H1 (cell line): ENCODE results near the gene SRF. TPM values are rescaled to one million over a fixed set of nuclear protein-coding genes. Genes with fewer than 3 reads are reported as not detected.

Experiments
- ASH2L ChIP-seq: fragments of 200-600, 300-600 bp; sonication (generic); IDR thresholded peaks from one replicate; pipeline ENCODE4 v1.7.1; 2017; ENCODE audit warnings: low read length
- ATF3 ChIP-seq: IDR thresholded peaks from 2 replicates; pipeline ENCODE4 v1.6.1; 2011; ENCODE audit warnings: low read depth, mild to moderate bottlenecking, low read length; ENCODE audit not compliant: insufficient read depth
- BACH1 ChIP-seq: IDR thresholded peaks from 2 replicates; pipeline ENCODE4 v1.6.1; 2012; ENCODE audit warnings: low read length, improper control_type of control experiment
- CBX8 ChIP-seq: fragments of 300-800, 300-1000 bp; sonication (generic); IDR thresholded peaks from 2 replicates; pipeline ENCODE4 v1.7.1; 2016; ENCODE audit warnings: low read depth, low read length, borderline replicate concordance
- CHD1 ChIP-seq: IDR thresholded peaks from 2 replicates; pipeline ENCODE4 v1.6.1; 2012; ENCODE audit warnings: low read depth, low read length, improper control_type of control experiment
- CTBP2 ChIP-seq: IDR thresholded peaks from 2 replicates; pipeline ENCODE4 v1.7.0; 2011; ENCODE audit warnings: borderline replicate concordance, mild to moderate bottlenecking, moderate library complexity, mixed read lengths, low read length; ENCODE audit not compliant: insufficient read depth, insufficient read length
- EGR1 ChIP-seq: IDR thresholded peaks from 2 replicates; pipeline ENCODE4 v1.6.1; 2011; ENCODE audit warnings: low read depth, low read length, borderline replicate concordance
- EZH2 ChIP-seq: fragments of 200-600 bp; sonication (generic); IDR thresholded peaks from 2 replicates; pipeline ENCODE4 v1.7.1; 2012; ENCODE audit warnings: low read depth, mild to moderate bottlenecking, moderate library complexity, low read length, inconsistent platforms; ENCODE audit not compliant: severe bottlenecking
- GABPA ChIP-seq: IDR thresholded peaks from 2 replicates; pipeline ENCODE4 v1.6.1; 2011; ENCODE audit warnings: mild to moderate bottlenecking, low read length, moderate library complexity, borderline replicate concordance; ENCODE audit not compliant: insufficient read depth
- HDAC2 ChIP-seq, 2 experiments: fragments of 300-600 bp in 1 of 2; sonication (generic) in 1 of 2; IDR thresholded peaks; 2 replicates each; pipeline ENCODE4 v1.6.1; 2011 to 2012; ENCODE audit warnings: low read depth in 2 of 2, low read length in 2 of 2, mild to moderate bottlenecking in 2 of 2, moderate library complexity in 2 of 2, borderline replicate concordance in 1 of 2, inconsistent platforms in 1 of 2
- JUND ChIP-seq: IDR thresholded peaks from 2 replicates; pipeline ENCODE4 v1.6.1; 2011; ENCODE audit warnings: mild to moderate bottlenecking, improper control_type of control experiment, low read length
- KDM1A ChIP-seq: fragments of 200-600, 300-600 bp; sonication (generic); IDR thresholded peaks from 2 replicates; pipeline ENCODE4 v1.7.1; 2016; ENCODE audit warnings: mild to moderate bottlenecking, low read length, borderline replicate concordance
- KDM4A ChIP-seq: IDR thresholded peaks from one replicate; pipeline ENCODE4 v1.7.1; 2012; ENCODE audit warnings: low read depth, mild to moderate bottlenecking, moderate library complexity, low read length, inconsistent platforms; ENCODE audit not compliant: severe bottlenecking
- MAX ChIP-seq: IDR thresholded peaks from 2 replicates; pipeline ENCODE4 v1.6.1; 2012; ENCODE audit warnings: inconsistent platforms
- POLR2A ChIP-seq, 2 experiments: IDR thresholded peaks; 1 replicate in 1 of 2; 2 replicates in 1 of 2; pipeline ENCODE4 v1.6.1; 2011; ENCODE audit warnings: low read depth in 2 of 2, low read length in 2 of 2, mild to moderate bottlenecking in 2 of 2; ENCODE audit errors: control extremely low read depth in 1 of 2
- POLR2AphosphoS5 ChIP-seq: IDR thresholded peaks from 2 replicates; pipeline ENCODE4 v1.6.1; 2011; ENCODE audit warnings: low read depth, low read length
- RFX5 ChIP-seq: IDR thresholded peaks from 2 replicates; pipeline ENCODE4 v1.6.1; 2011; ENCODE audit warnings: low read depth, low read length, improper control_type of control experiment, borderline replicate concordance
- RNF2 ChIP-seq: fragments of 200-900, 300-1000 bp; sonication (generic); IDR thresholded peaks from 2 replicates; pipeline ENCODE4 v1.7.1; 2016; ENCODE audit warnings: borderline replicate concordance, low read depth, mild to moderate bottlenecking, antibody characterized with exemption, low read length; ENCODE audit not compliant: poor library complexity, severe bottlenecking; ENCODE audit errors: missing control alignments
- SIN3A ChIP-seq, 2 experiments: IDR thresholded peaks in 1 of 2; conservative IDR thresholded peaks in 1 of 2; 2 replicates each; pipeline ENCODE4 v1.6.1; 2011 to 2012; ENCODE audit warnings: low read length in 2 of 2, improper control_type of control experiment in 1 of 2, low read depth in 1 of 2, mild to moderate bottlenecking in 1 of 2
- SUZ12 ChIP-seq: fragments of 200-600 bp; sonication (generic); IDR thresholded peaks from 2 replicates; pipeline ENCODE4 v1.6.1; 2012; ENCODE audit warnings: mild to moderate bottlenecking, inconsistent platforms, low read length, moderate library complexity, mixed read lengths
- TBP ChIP-seq: IDR thresholded peaks from 2 replicates; pipeline ENCODE4 v1.6.1; 2011; ENCODE audit warnings: low read depth, low read length, improper control_type of control experiment
- polyA plus RNA-seq, 7 experiments: library from polyadenylated mRNA; depleted of rRNA in 3 of 7; stranded (reverse) in 5 of 7; unstranded in 2 of 7; fragments of >200 nt in 5 of 7; fragments of 200-250 nt in 2 of 7; gene quantifications; 1 replicate in 5 of 7; 2 replicates in 1 of 7; 4 replicates in 1 of 7; pipeline versions ENCODE4 v1.2.1 to v1.2.3, GENCODE V29; 2011 to 2013; ENCODE audit warnings: missing spikeins in 2 of 7, mixed read lengths in 2 of 7
- total RNA-seq: library from RNA; stranded (reverse); fragmentation: NEBNext Ultra II Directional; extraction: Animal tissue kit (Norgen Biotek cat#: 25700); gene quantifications from 2 replicates; pipeline ENCODE4 v1.2.1, GENCODE V29; 2021

The SRF gene
- total and polyA plus RNA-seq, 2 of the 8 experiments (the other 6 are each of a cell fraction or from before 2014, with no cell fraction given): 49.0 to 69.5 TPM

- TF ChIP-seq CBX8: no peak
- TF ChIP-seq TBP: peak; percentile 54
- TF ChIP-seq KDM4A: peak; percentile 87
- no peak for TF ChIP-seq JUND
- no peak for TF ChIP-seq ATF3
- no peak for TF ChIP-seq CHD1
- TF ChIP-seq RNF2: no peak
- TF ChIP-seq RFX5: no peak
- peak; percentile 51; the same call in 1 of the 2 replicates for TF ChIP-seq EGR1
- peak; percentile 77 for TF ChIP-seq BACH1
- TF ChIP-seq SUZ12: 0 out of 2 replicates have a peak, but pooled peaks have one; percentile 24
- TF ChIP-seq POLR2A (IDR thresholded peaks at IDR 0.05; ENCODE audit: control extremely low read depth in 1 of 2, low read depth in 2 of 2, low read length in 2 of 2): peak in 1 of 2 experiments; percentile 92; a peak in 2 of 3 replicates
- TF ChIP-seq EZH2: no peak
- TF ChIP-seq MAX: peak; percentile 78
- peak; percentile 78 for TF ChIP-seq ASH2L
- 0 out of 2 replicates have a peak, but pooled peaks have one; percentile 10 for TF ChIP-seq KDM1A
- TF ChIP-seq HDAC2 (IDR thresholded peaks at IDR 0.05; ENCODE audit: borderline replicate concordance in 1 of 2, low read depth in 2 of 2, low read length in 2 of 2): peak; percentile 82 to 89; a peak in 2 of 4 replicates
- TF ChIP-seq SIN3A (conservative IDR thresholded peaks at IDR 0.05 in 1 of 2, IDR thresholded peaks at IDR 0.05 in 1 of 2; ENCODE audit: low read depth in 1 of 2, low read length in 2 of 2): peak; percentile 53 to 81; a peak in 2 of 4 replicates
- TF ChIP-seq CTBP2: no peak
- TF ChIP-seq POLR2AphosphoS5: peak; percentile 73
- TF ChIP-seq GABPA: no peak
Measured at GRCh38 chr6:43181942-43182860, 11.1 kb downstream of the SRF start, which contains the start of gene CUL9 (continued).
